Measurements from ENCODE around the gene ACTRT2.

Gene ACTRT2

GRCh38 chr1:3021233-3021671 is at the start of gene ACTRT2:
TSS of gene ACTRT2 (plus strand) at chr1:3021467. CDS start at chr1:3021687, 220 bp downstream.
- no peak for DNase-seq

- no peak for DNase-seq
Observed at GRCh38 chr1:2971609-2972008, 49.7 kb upstream of the ACTRT2 start.

- DNase-seq = no peak
Observed at GRCh38 chr1:2972011-2972878, 49.0 kb upstream of the ACTRT2 start.

GRCh38 chr1:2972879-2973575 is 48.2 kb upstream of the ACTRT2 start:
- DNase-seq = no peak

GRCh38 chr1:2973601-2974593 is 47.4 kb upstream of the ACTRT2 start:
- peak; percentile 1 for DNase-seq

- DNase-seq = no peak
Observed at GRCh38 chr1:2974701-2975301, 46.5 kb upstream of the ACTRT2 start.

- DNase-seq = no peak
Observed at GRCh38 chr1:2975466-2976179, 45.6 kb upstream of the ACTRT2 start.

GRCh38 chr1:2976180-2976562 is 45.1 kb upstream of the ACTRT2 start:
- no peak for DNase-seq

GRCh38 chr1:2977886-2978611 is 43.2 kb upstream of the ACTRT2 start:
- no peak for DNase-seq

- DNase-seq = no peak
Observed at GRCh38 chr1:2978691-2979190, 42.5 kb upstream of the ACTRT2 start.

- DNase-seq = no peak
Observed at GRCh38 chr1:2979191-2980072, 41.8 kb upstream of the ACTRT2 start.

- DNase-seq = no peak
Observed at GRCh38 chr1:2980073-2980791, 41.0 kb upstream of the ACTRT2 start.

- DNase-seq = no peak
Observed at GRCh38 chr1:2980849-2981248, 40.4 kb upstream of the ACTRT2 start.

- DNase-seq = no peak
Observed at GRCh38 chr1:2981388-2981787, 39.9 kb upstream of the ACTRT2 start.

- DNase-seq = no peak
Observed at GRCh38 chr1:2981981-2982614, 39.2 kb upstream of the ACTRT2 start.

- DNase-seq = no peak
Observed at GRCh38 chr1:2982615-2983318, 38.5 kb upstream of the ACTRT2 start.

GRCh38 chr1:2983319-2983705 is 38.0 kb upstream of the ACTRT2 start:
- no peak for DNase-seq

All from CD4-positive, alpha-beta T cell treated with Interleukin-21 for 1 hour (primary cell).